HFFc6 (cell line): Measurements from ENCODE around the gene SKAP1. TPM values are rescaled to one million over a fixed set of nuclear protein-coding genes. Genes with fewer than 3 reads are reported as not detected.

ENCODE experiments used
- DNase-seq: peaks from one replicate; pipeline ENCODE4 v3.0.0-alpha.2; 2018
- H3K27ac Mint-ChIP-seq: 2 replicates; pipeline ENCODE4 v1.8.0; 2020; ENCODE audit warnings: mild to moderate bottlenecking, mixed read lengths
- H3K27me3 Mint-ChIP-seq: 2 replicates; pipeline ENCODE4 v1.8.0; 2021; ENCODE audit warnings: mild to moderate bottlenecking, moderate library complexity, mixed read lengths; ENCODE audit not compliant: insufficient read depth
- H3K36me3 Mint-ChIP-seq: 2 replicates; pipeline ENCODE4 v1.8.0; 2021; ENCODE audit warnings: low read depth, mixed read lengths
- H3K4me1 Mint-ChIP-seq: 2 replicates; pipeline ENCODE4 v1.8.0; 2020; ENCODE audit warnings: low read depth, mixed read lengths
- H3K4me3 Mint-ChIP-seq: 2 replicates; pipeline ENCODE4 v1.8.0; 2020; ENCODE audit warnings: mild to moderate bottlenecking, moderate library complexity, mixed read lengths
- H3K9me3 Mint-ChIP-seq: 2 replicates; pipeline ENCODE4 v1.8.0; 2020; ENCODE audit warnings: mild to moderate bottlenecking, mixed read lengths
- CTCF ChIP-seq: fragments of 200-600 bp; sonication (generic); IDR thresholded peaks from 2 replicates; pipeline ENCODE4 v1.5.0; 2021; ENCODE audit warnings: antibody characterized with exemption, mild to moderate bottlenecking
- total RNA-seq, 6 experiments: library from RNA; stranded (reverse); fragmentation: NEBNext Ultra II Directional; extraction: Animal tissue kit (Norgen Biotek cat#: 25700); gene quantifications; 2 replicates in 1 of 6; 3 replicates in 5 of 6; pipeline ENCODE4 v1.2.3, GENCODE V29; 2021

The SKAP1 gene
- total RNA-seq, 6 experiments from 2014 or later = not detected

- Mint-ChIP-seq H3K4me3 (no peak overlapping the region), H3K27me3 (peaks cover 24% of the 10 kb centered on the region), H3K4me1 (no peaks in the 10 kb centered on the region; the same call in 1 of the 2 replicates), H3K9me3 (no peaks in the 10 kb centered on the region), H3K36me3 (no peaks in the 10 kb centered on the region), H3K27ac (no peak overlapping the region)
- peak; percentile 36; the same call in 1 of the 2 replicates for TF ChIP-seq CTCF
- DNase-seq = no peak
Measured at GRCh38 chr17:48134912-48135480, 295.0 kb downstream of the SKAP1 start.

DNA sequence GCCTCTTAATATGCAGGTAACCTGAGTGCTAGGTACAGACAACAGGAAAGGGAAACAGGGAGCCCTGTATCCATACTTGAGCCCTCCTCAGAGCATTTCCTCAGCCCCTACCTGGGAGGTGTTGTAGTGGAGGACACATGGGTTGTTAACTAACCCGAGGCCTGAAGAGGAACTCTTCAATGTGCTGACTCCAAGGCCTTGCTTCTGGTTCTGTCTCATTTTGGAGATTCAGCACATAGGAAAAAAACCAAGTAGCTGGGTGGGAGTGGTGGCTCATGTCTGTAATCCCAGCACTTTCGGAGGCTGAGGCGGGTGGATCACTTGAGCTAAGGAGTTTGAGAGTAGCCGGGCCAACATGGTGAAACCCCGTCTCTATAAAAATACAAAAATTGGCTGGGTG is 297.6 kb downstream of the SKAP1 start:
- no peaks in the 10 kb centered on the region for H3K36me3 Mint-ChIP-seq
- H3K4me3 Mint-ChIP-seq = no peak overlapping the region
- no peaks in the 10 kb centered on the region for H3K9me3 Mint-ChIP-seq
- H3K27ac Mint-ChIP-seq = no peak overlapping the region
- no peak for TF ChIP-seq CTCF
- DNase-seq = no peak
- H3K4me1 Mint-ChIP-seq = peaks cover 4% of the 10 kb centered on the region
- peaks cover 9% of the 10 kb centered on the region for H3K27me3 Mint-ChIP-seq

GRCh38 chr17:48131216-48131824 is 298.7 kb downstream of the SKAP1 start:
- Mint-ChIP-seq H3K4me1 (peaks cover 14% of the 10 kb centered on the region), H3K27ac (no peak overlapping the region), H3K27me3 (peaks cover 9% of the 10 kb centered on the region), H3K36me3 (no peaks in the 10 kb centered on the region), H3K9me3 (no peaks in the 10 kb centered on the region), H3K4me3 (no peak overlapping the region)
- TF ChIP-seq CTCF = peak; percentile 93
- DNase-seq = peak; percentile 50

DNA sequence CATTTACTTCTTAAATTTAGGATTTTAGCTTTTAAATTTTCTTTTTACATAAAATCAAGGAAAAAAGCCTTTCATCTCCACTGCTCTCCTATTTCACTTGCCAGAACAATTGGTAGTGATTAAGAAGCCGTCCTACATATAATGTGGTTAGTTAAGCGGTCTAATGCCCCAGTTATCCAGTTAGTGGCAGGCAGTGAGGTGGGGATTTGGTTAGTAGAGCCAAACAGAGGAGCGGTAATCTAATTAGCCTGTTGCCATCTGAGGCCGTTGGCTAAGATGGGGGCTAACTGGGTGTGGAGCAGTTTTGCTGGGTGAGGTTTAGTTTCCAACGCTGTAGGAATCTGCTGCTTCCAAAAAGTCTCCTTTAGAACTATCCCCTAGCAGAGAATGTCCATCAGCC is 300.0 kb downstream of the SKAP1 start:
- no peaks in the 10 kb centered on the region for H3K9me3 Mint-ChIP-seq
- no peak for DNase-seq
- H3K4me3 Mint-ChIP-seq = no peak overlapping the region
- H3K36me3 Mint-ChIP-seq = no peaks in the 10 kb centered on the region
- peaks cover 16% of the 10 kb centered on the region for H3K4me1 Mint-ChIP-seq
- peaks cover 9% of the 10 kb centered on the region for H3K27me3 Mint-ChIP-seq
- no peak for TF ChIP-seq CTCF
- H3K27ac Mint-ChIP-seq = no peak overlapping the region

- H3K36me3 Mint-ChIP-seq = no peaks in the 10 kb centered on the region
- no peak for TF ChIP-seq CTCF
- no peak overlapping the region for H3K27ac Mint-ChIP-seq
- H3K4me3 Mint-ChIP-seq = no peak overlapping the region
- H3K27me3 Mint-ChIP-seq = peaks cover 5% of the 10 kb centered on the region
- no peaks in the 10 kb centered on the region for H3K9me3 Mint-ChIP-seq
- H3K4me1 Mint-ChIP-seq = peaks cover 16% of the 10 kb centered on the region
- DNase-seq = no peak
Measured at GRCh38 chr17:48128400-48128799, 301.6 kb downstream of the SKAP1 start.
